Measurements from ENCODE around the gene PIM1.

The PIM1 gene

GRCh38 chr6:37146735-37147157, 23.2 kb upstream of the PIM1 start:
- Histone ChIP-seq H3K27me3 (ENCODE audit: insufficient read depth, poor library complexity, severe bottlenecking) (no peaks in the 10 kb centered on the region), H3K27ac (replicated peaks) (no peak overlapping the region), H3K4me3 (replicated peaks; ENCODE audit: insufficient read depth, low read length) (no peak overlapping the region)
- no peak for DNase-seq (ENCODE audit: low read depth in 1 of 2, low spot score in 1 of 2)
- TF ChIP-seq REST (IDR thresholded peaks at IDR 0.05; ENCODE audit: insufficient replicate concordance, low read depth) (no peak), GABPA (IDR thresholded peaks at IDR 0.05; ENCODE audit: low read depth) (no peak), SPI1 (IDR thresholded peaks at IDR 0.05; ENCODE audit: borderline replicate concordance, low read depth) (no peak), CTCF (IDR thresholded peaks at IDR 0.05; ENCODE audit: insufficient read depth, low read length) (no peak), POLR2AphosphoS5 (IDR thresholded peaks at IDR 0.05; ENCODE audit: low read depth) (no peak)

GRCh38 chr6:37149745-37150144, 20.2 kb upstream of the PIM1 start:
- Histone ChIP-seq H3K27ac (replicated peaks) (no peak overlapping the region), H3K27me3 (ENCODE audit: insufficient read depth, poor library complexity, severe bottlenecking) (no peaks in the 10 kb centered on the region), H3K4me3 (replicated peaks; ENCODE audit: insufficient read depth, low read length) (no peak overlapping the region)
- TF ChIP-seq GABPA (IDR thresholded peaks at IDR 0.05; ENCODE audit: low read depth) = no peak
- no peak for TF ChIP-seq SPI1 (IDR thresholded peaks at IDR 0.05; ENCODE audit: borderline replicate concordance, low read depth)
- TF ChIP-seq POLR2AphosphoS5 (IDR thresholded peaks at IDR 0.05; ENCODE audit: low read depth) = no peak
- TF ChIP-seq CTCF (IDR thresholded peaks at IDR 0.05; ENCODE audit: insufficient read depth, low read length) = no peak
- no peak for TF ChIP-seq REST (IDR thresholded peaks at IDR 0.05; ENCODE audit: insufficient replicate concordance, low read depth)
- DNase-seq (ENCODE audit: low read depth in 1 of 2, low spot score in 1 of 2) = no peak

GRCh38 chr6:37150314-37150713, 19.6 kb upstream of the PIM1 start:
- DNase-seq (ENCODE audit: low read depth in 1 of 2, low spot score in 1 of 2) = no peak
- no peak overlapping the region for H3K27ac ChIP-seq (replicated peaks)
- H3K4me3 ChIP-seq (replicated peaks; ENCODE audit: insufficient read depth, low read length) = no peak overlapping the region
- no peak for TF ChIP-seq GABPA (IDR thresholded peaks at IDR 0.05; ENCODE audit: low read depth)
- no peak for TF ChIP-seq SPI1 (IDR thresholded peaks at IDR 0.05; ENCODE audit: borderline replicate concordance, low read depth)
- no peak for TF ChIP-seq REST (IDR thresholded peaks at IDR 0.05; ENCODE audit: insufficient replicate concordance, low read depth)
- H3K27me3 ChIP-seq (ENCODE audit: insufficient read depth, poor library complexity, severe bottlenecking) = no peaks in the 10 kb centered on the region

Data from HL-60 (cell line).